Stomach smooth muscle (tissue), 2 donors: Measurements from ENCODE around the gene PLCE1.
"Not testable (repeated sequence)": the region's sequence is repeated elsewhere in the genome, so short reads cannot be mapped to it uniquely, and the experiment has no call there.

Source experiments
- H3K27ac ChIP-seq: one replicate; pipeline ENCODE4 v1.7.0; 2013; ENCODE audit warnings: mild to moderate bottlenecking, low read length, inconsistent platforms
- H3K27me3 ChIP-seq, 2 donors: one replicate each; pipeline ENCODE4 v1.7.0; 2013; ENCODE audit warnings: low read length in 2 of 2; ENCODE audit not compliant: insufficient read depth in 2 of 2, control insufficient read depth in 1 of 2
- H3K36me3 ChIP-seq, 2 donors: one replicate each; pipeline ENCODE4 v1.7.0; 2013; ENCODE audit warnings: low read length in 2 of 2; ENCODE audit not compliant: control insufficient read depth in 2 of 2, insufficient read depth in 2 of 2
- H3K4me1 ChIP-seq: one replicate; pipeline ENCODE4 v1.7.0; 2013; ENCODE audit warnings: low read length; ENCODE audit not compliant: control insufficient read depth, insufficient read depth
- H3K4me3 ChIP-seq, 2 donors: one replicate each; pipeline ENCODE4 v1.7.0; 2013; ENCODE audit warnings: low read length in 2 of 2
- H3K9ac ChIP-seq, 2 donors: one replicate each; pipeline ENCODE4 v1.7.0; 2013; ENCODE audit warnings: low read length in 2 of 2, mild to moderate bottlenecking in 1 of 2
- H3K9me3 ChIP-seq, 2 donors: one replicate each; pipeline ENCODE4 v1.7.0; 2013; ENCODE audit warnings: low read length in 2 of 2; ENCODE audit not compliant: control insufficient read depth in 2 of 2
- donor health status: healthy.
- donor health status: Pancreatic carcinoma.

PLCE1 gene

DNA sequence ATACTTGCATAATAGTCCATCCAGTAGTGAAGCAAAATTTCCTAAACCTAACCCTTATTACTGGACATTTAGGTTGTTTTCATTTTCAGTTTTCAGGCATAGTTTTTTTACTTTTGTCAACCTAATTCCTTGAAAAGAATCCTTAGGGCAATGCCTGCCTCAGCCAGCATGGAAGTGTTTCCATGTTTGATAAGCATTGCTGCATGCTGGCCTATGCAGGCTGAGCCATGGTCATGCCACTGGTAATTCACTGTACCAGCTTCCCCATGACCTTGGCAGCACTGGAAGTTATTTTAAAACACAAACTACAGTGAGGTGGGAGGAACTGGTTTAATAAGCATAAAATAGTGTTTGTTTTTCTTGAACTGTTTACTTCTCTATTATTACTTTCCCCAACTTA lies 27.8 kb upstream of the PLCE1 start:
- Histone ChIP-seq H3K4me1 (no peaks in the 10 kb centered on the region), H3K9me3 (no peaks in the 10 kb centered on the region), H3K27me3 (no peaks in the 10 kb centered on the region), H3K9ac (no peak overlapping the region), H3K27ac (no peak overlapping the region), H3K36me3 (no peaks in the 10 kb centered on the region), H3K4me3 (no peak overlapping the region)

DNA sequence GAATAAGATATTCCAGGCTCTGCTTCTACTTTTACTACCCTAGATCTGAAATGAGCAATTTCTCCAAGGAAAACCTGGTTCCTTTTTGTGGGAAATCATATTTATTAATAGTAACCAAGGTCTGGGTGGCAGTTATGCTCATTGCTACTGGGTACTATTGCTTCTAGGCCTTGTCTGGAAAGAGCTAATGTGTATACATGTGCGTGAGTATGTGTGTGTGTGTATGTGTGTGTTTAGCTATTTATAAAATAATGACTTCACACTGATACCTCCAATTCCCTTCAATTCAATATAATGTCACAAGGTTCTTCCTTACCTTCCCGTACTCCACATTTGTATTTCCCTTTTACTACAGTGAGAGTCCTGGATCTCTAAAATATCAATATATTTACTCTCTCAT lies 26.0 kb upstream of the PLCE1 start:
- no peaks in the 10 kb centered on the region for H3K36me3 ChIP-seq
- H3K4me3 ChIP-seq = no peak overlapping the region
- H3K27me3 ChIP-seq = no peaks in the 10 kb centered on the region
- H3K4me1 ChIP-seq = no peaks in the 10 kb centered on the region
- no peak overlapping the region for H3K9ac ChIP-seq
- no peaks in the 10 kb centered on the region for H3K9me3 ChIP-seq
- H3K27ac ChIP-seq = no peak overlapping the region

DNA sequence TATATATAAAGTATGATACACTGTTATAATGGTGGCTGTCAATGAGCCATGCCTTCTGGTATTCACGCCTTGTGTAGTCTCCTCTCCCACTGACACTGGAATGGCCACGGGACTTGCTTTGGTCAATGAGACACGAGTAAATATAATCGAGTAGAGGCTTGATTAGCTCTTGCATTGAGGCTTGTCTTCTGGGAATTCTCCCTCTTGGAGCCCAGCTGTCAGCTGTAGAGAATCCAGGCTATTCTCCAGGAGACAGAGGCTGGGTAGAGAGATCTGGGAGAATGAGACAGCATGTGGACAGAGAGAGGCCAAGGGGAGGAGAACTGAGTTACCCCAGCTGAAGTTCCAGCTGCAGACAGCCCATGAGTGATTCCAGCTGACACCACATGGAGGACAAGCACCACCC lies 25.2 kb upstream of the PLCE1 start:
- Histone ChIP-seq H3K4me1 (no peaks in the 10 kb centered on the region), H3K27ac (no peak overlapping the region), H3K9me3 (no peaks in the 10 kb centered on the region), H3K4me3 (no peak overlapping the region), H3K27me3 (no peaks in the 10 kb centered on the region), H3K36me3 (no peaks in the 10 kb centered on the region), H3K9ac (no peak overlapping the region)

DNA sequence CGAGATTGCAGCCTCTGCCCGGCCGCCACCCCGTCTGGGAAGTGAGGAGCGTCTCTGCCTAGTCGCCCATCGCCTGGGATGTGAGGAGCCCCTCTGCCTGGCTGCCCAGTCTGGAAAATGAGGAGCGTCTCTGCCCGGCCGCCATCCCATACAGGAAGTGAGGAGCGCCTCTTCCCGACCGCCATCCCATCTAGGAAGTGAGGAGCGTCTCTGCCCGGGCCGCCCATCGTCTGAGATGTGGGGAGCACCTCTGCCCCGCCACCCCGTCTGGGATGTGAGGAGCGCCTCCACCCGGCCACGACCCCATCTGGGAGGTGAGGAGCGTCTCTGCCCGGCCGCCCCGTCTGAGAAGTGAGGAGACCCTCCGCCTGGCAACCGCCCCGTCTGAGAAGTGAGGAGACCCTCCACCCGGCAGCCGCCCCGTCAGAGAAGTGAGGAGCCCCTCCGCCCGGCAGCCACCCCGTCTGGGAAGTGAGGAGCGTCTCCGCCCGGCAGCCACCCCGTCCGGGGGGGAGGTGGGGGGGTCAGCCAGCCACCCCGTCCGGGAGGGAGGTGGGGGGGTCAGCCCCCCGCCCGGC lies 23.2 kb upstream of the PLCE1 start:
- H3K27me3 ChIP-seq, H3K27ac ChIP-seq, H3K36me3 ChIP-seq, H3K4me1 ChIP-seq, H3K9me3 ChIP-seq, H3K9ac ChIP-seq, H3K4me3 ChIP-seq: not testable (repeated sequence)

DNA sequence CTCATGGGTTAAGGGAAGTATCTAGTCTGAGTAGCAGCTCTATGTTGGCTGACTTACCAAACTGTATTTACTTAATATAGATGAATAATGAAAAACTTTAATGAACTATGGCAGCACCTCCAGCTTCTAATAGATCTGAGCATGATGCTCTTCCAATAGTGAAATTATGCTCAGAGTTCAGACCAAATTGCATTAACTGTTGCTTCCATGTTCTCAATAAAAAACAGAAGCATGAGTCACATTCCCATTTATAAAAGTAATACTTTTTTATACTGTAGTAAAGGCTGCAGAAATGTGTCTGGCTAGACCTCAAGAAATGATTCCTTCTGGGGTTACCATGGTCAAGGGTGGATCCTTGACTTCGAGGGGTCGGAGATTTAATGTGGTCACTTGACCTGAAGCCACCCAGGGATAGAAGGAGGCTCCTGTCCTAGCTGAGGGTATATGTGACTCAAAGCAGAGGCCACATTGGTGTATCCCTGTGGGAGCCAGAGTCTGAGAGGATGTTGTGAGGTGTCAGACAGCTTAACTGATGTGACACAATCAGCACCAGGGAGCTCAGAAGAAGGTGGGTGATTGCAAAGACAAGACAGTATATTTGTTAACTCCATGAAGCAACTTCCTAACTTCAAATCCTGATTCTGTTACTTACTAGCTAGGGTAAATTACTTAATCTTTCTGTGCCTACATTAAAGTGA lies 19.8 kb upstream of the PLCE1 start:
- Histone ChIP-seq H3K4me1 (no peaks in the 10 kb centered on the region), H3K9me3 (no peaks in the 10 kb centered on the region), H3K36me3 (no peaks in the 10 kb centered on the region), H3K9ac (no peak overlapping the region), H3K27me3 (no peaks in the 10 kb centered on the region), H3K27ac (no peak overlapping the region), H3K4me3 (no peak overlapping the region)

DNA sequence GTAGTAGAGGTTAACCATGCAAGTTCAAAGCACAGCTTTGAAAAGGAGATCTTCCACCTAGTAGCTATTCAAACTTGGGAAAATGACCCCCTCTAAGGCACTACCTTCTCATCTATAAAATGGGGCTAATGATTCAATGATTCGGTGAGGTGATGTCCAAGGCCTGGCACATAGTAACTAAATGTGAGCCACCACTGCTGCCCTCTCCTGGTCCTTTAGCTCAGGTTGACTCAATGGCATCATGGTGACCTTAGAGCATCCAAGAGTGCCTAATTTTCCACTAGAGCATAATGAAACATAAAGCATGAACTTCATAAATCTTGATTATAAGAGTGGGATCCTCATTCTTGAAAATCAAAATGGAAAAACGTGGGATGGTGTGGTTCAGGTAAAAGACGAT lies 16.3 kb upstream of the PLCE1 start:
- Histone ChIP-seq H3K9ac (no peak overlapping the region), H3K9me3 (no peaks in the 10 kb centered on the region)

DNA sequence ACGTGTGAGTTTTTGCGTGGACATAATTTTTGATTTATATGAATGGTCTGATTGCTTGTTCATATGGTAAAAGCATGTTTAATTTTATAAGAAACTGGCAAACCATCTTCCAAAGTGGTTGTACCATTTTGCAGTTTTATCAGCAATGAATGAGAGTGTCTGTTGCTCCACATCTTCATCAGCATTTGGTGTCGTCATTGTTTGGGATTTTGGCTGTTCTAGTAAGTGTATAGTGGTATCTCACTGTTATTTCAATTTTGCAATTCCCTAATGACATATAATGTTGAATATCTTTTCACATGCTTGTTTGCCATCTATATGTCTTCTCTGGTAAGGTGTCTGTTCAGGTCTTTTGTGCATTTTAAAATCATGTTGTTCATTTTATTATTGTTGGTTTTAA lies 13.2 kb upstream of the PLCE1 start:
- Histone ChIP-seq H3K36me3 (no peaks in the 10 kb centered on the region), H3K9me3 (no peaks in the 10 kb centered on the region), H3K27me3 (no peaks in the 10 kb centered on the region), H3K4me3 (no peak overlapping the region), H3K4me1 (no peaks in the 10 kb centered on the region), H3K27ac (no peak overlapping the region), H3K9ac (no peak overlapping the region)

More for the DNA sequence above, 16.3 kb upstream of the PLCE1 start:
- H3K36me3 ChIP-seq = no peaks in the 10 kb centered on the region
- H3K27ac ChIP-seq = no peak overlapping the region
- H3K4me3 ChIP-seq = no peak overlapping the region
- H3K4me1 ChIP-seq = no peaks in the 10 kb centered on the region
- H3K27me3 ChIP-seq = no peaks in the 10 kb centered on the region

DNA sequence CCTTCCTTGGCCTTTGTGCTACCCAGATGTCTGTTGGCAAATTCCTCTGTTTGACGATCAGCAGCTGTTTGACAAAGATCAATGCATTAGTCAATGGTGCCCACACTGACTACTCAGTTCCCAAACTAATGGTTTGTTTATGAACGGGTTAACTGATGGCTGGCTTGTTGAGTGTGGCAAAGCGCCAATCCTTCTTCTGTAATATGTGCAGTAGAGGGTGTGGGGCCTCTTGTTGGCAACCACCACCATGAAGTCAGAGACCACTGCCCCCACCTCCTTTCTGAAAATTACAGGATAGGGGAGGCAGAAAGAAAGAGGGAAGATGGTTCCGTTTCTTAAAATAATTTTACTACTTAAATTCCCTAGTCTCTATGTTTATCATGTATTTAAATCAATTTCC lies 2.6 kb upstream of the PLCE1 start:
- Histone ChIP-seq H3K27ac (no peak overlapping the region), H3K36me3 (no peaks in the 10 kb centered on the region), H3K4me3 (no peak overlapping the region), H3K9ac (no peak overlapping the region), H3K27me3 (peaks cover 0 to 12% of the 10 kb centered on the region in 2 donors), H3K4me1 (peaks cover 16% of the 10 kb centered on the region), H3K9me3 (no peaks in the 10 kb centered on the region)

DNA sequence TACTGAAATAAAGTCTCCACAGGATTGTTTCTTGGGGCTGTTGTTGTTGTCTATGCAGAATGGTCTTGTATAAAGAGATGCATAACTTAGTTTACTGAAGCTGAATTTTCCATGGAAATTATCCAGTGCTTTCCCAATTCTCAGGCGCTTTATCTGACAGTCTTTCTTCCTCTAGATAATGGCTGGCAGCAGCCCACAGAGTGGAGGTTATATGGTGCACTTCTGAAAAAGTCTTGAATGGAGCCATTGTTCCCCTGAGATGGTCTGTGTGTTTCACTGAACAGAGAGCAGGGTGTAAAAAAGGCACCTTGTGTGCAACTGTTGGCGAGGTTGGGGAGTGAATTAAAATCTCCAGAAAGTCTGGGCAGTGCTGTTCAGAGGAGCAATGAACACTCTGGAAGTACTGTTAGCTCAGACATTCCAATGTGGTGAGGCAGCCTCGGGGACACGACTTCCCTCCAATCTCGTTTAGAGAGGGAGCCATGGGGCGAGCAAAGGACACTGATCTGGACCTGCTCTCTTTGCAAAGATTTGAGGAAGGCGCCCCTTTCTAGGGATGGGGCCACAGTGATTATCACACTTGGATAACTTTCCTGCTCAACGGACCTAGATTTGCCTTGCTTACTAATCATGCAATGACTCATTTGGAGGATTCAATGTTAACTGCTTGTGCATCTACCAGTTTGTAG lies 2.0 kb upstream of the PLCE1 start:
- Histone ChIP-seq H3K27ac (no peak overlapping the region), H3K4me3 (peak overlapping the region in 1 of 2 donors; percentile 49), H3K27me3 (peaks cover 0 to 12% of the 10 kb centered on the region in 2 donors), H3K36me3 (no peaks in the 10 kb centered on the region), H3K9me3 (no peaks in the 10 kb centered on the region), H3K4me1 (peaks cover 16% of the 10 kb centered on the region), H3K9ac (no peak overlapping the region)

DNA sequence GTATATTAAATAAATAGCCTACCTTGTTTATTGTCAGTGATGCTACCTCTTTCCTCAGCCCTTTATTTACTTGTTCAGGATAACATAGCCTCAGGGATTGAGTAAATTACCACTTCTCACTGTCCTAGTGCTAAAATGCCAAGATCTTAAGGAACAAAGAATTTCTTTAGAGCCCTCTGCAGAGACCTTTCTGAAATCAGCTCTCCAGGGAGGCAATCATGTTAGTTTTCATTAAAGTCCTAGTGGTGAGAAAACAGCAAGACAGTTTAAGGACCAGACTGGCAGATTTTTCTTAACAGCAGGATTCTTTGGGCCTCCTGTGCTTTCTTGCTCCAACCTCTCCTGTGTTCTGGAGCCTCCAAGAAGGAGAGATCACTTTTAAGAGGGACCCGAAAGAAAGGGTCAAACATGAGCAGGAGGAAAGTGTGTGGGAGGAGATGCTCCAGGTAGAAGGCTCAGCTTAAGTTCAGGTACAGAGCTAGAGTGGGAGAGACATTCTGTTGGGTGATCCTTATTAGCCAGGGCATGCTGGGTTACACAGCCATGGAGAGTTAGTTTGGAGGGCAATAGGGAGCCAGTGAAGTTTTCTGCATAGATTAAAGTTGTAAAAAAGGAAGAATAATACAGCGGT lies 1.2 kb upstream of the PLCE1 start:
- H3K27ac ChIP-seq = no peak overlapping the region
- no peaks in the 10 kb centered on the region for H3K9me3 ChIP-seq
- H3K27me3 ChIP-seq = peaks cover 0 to 12% of the 10 kb centered on the region in 2 donors
- H3K4me3 ChIP-seq = no peak overlapping the region
- H3K4me1 ChIP-seq = peaks cover 16% of the 10 kb centered on the region
- H3K9ac ChIP-seq = no peak overlapping the region
- no peaks in the 10 kb centered on the region for H3K36me3 ChIP-seq
